HG03095 (cell line): ENCODE results near the gene AFF2.

Experiments used
- ATAC-seq: cut with Tn5 transposase; IDR thresholded peaks from one replicate; pipeline ENCODE4 v1.9.1; 2021; ENCODE audit warnings: moderate library complexity; ENCODE audit not compliant: unreplicated experiment

The AFF2 gene

GRCh38 chrX:148535639-148536038 is 35.2 kb downstream of the AFF2 start:
- no peak for ATAC-seq

GRCh38 chrX:148536961-148537360 is 36.5 kb downstream of the AFF2 start:
- ATAC-seq, result no peak

- ATAC-seq, result no peak
These were observed 37.3 kb downstream of the AFF2 start for GRCh38 chrX:148537556-148538182.

- no peak for ATAC-seq
These were observed 38.2 kb downstream of the AFF2 start for GRCh38 chrX:148538582-148538981.

DNA sequence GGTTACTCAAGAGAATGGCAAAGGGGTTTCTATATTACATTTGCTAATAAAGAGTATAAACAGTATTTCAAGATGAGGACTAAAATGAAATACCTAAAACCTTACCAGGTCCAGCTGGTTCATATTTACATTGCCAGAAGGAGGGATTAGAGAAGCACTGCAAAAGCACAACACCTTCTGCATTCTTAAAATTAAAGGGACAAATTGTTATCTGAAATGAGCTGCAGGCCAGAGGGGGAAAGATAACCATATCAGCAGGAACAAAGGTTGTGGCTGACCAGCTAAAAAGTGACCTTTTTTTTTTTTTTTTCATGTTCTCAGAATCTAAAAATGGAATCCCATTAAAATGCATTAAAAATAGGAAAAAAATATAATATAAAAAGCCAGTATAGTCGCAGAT is 39.7 kb downstream of the AFF2 start:
- no peak for ATAC-seq

GRCh38 chrX:148540671-148541583 is 40.5 kb downstream of the AFF2 start:
- ATAC-seq, result no peak

- ATAC-seq, result no peak
These were observed 41.1 kb downstream of the AFF2 start for GRCh38 chrX:148541584-148541940.

- no peak for ATAC-seq
These were observed 42.3 kb downstream of the AFF2 start for GRCh38 chrX:148542481-148543255.

DNA sequence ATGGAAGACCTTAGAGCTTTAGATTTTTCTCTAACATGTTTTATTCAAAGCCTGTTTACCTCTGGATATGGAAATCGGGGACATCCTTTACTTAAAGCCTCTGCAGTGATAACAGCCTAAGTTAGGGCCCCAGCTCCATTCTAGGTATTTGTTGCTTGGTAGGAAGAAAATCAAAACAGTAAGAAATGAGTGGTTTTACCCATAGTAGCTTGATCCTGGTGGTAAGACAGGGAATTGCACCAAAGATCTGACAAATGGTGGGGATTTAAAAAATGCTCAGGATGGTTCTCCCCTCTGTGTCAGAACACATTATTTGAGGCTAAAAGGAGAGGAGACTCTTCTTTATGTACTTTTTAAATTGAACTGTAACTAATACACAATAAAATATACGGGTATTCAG is 52.4 kb downstream of the AFF2 start:
- no peak for ATAC-seq

DNA sequence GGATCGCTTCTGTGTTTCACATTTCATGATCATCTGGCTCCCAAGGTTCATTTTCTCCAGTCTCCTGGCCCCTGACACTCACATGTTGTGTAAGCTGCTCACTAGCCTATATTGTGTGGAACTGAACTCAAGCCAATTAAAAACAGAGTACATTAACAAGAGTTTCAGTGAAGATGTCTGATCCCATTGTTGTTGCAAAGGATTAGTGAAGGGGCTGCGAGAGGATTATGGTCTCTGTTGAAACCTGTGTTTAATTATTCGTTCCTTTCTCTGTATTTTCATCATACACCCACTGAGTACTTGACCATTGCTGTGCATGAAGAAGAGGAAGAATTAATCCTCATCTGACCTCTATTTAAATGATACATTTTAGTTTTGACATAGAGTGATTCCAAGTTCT is 54.7 kb downstream of the AFF2 start:
- no peak for ATAC-seq

- ATAC-seq, result no peak
These were observed 55.3 kb downstream of the AFF2 start for GRCh38 chrX:148555571-148556243.

GRCh38 chrX:148556498-148556897 is 56.1 kb downstream of the AFF2 start:
- no peak for ATAC-seq

DNA sequence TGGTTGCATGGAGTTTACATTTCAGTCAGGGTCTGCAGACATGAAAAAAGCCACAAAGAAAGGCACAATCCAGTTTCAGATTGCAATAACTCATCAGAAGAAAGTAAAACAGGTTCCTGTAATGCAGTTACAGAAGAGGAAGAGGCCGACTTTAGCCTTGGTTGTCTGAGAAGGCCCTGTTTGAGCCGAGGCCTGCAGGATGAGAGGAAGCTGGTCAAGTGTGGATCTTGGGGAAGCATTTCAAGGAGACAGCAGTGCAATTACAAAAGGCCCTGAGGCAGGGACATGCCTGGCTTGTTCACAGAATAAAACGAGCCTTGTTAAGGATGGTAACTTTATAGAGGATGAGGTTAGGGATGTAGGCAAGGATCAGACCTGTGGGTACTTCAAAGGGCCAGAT is 62.4 kb downstream of the AFF2 start:
- ATAC-seq, result no peak

GRCh38 chrX:148567229-148567628 is 66.8 kb downstream of the AFF2 start:
- no peak for ATAC-seq

DNA sequence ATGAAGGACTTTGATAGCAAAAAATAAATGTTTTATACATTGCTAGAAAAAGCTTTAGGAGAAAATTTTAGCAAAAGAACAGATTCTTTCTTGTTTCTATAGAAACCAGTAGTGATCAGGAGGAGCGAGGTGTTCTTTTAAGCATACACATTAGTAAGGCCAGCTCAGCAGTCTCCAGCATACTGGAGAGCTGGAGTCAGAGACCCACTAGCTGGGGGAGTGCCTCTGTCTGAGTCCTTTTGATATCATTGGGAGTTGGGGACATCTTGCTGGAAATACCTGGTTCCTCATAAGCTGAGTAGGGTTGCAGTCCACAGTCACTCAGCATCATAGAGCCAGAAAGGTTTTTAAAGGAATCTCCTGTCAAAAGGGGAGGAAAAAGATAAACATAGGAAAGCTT is 67.4 kb downstream of the AFF2 start:
- ATAC-seq, result no peak

GRCh38 chrX:148568763-148569162 is 68.3 kb downstream of the AFF2 start:
- no peak for ATAC-seq

- no peak for ATAC-seq
These were observed 71.9 kb downstream of the AFF2 start for GRCh38 chrX:148572337-148572736.

GRCh38 chrX:148573119-148573518 is 72.7 kb downstream of the AFF2 start:
- no peak for ATAC-seq

DNA sequence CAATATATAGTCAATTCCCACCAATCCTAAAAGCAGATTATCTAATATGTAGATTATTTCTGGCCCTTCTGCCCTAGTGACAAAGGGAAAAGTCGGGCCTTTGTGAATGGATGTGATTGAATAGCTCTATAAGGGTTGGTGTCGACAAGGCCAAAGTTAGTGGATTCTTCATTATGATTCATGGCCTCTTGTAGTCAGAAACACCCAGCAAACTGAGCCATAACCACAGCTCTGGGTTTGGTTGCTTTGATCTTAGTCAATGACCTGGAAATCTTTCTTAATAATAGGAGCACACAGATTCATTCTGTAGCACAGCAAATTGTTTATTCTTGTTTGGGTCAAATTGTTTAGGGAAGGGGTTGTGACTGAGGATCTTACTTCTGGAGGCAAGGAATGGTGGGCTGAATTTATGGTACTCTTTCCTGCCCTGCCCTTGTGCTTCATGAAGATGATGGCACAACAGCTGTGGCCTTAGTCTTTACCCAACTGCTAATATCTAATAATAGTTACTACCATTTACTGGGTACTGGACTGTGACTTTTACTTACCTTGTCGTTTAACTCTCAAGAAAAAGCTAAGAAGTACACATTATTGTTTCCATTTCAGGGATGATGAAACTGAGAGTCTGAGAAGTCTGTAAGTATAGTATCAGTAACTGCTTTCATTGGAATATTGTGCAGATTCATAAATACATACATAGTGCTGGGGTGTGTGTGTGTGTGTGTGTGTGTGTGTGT is 74.0 kb downstream of the AFF2 start:
- ATAC-seq, result no peak

DNA sequence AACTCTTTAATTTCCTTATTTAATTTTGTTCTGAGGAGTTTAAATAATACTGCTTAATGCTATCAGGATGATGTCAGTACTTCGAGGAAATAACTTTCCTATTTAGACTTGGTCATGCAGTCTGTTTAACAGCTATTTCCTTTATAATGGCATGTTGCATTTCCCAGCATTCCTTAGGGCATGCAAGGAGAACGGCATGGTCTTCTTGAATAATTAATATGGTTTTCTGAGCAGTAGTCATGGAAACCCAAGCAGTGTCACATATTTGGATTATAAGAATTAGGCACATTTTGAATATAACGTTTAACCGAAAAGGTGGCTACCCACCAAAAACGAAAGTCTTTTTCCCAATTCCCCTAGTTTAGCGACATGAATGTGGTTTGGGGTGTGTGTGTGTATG is 76.0 kb downstream of the AFF2 start:
- ATAC-seq, result no peak

DNA sequence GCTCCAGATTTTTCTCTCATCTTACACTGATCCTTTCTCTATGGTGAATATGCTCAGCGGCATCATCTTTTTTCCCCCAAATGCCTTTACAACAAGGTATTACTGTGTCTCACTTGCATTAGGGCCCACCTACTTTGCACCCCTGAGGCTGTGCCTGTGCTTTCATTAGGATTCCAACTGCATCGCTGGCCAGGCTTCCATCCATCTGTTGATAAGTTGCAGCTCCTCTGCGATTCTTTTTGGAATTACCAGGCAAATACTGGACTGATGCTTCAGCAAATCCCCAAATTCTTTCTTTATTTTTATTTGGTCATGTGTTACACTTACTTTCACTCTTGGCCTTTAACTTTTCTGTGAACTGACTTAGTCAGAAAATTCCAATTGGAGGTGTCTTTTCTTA is 77.3 kb downstream of the AFF2 start:
- ATAC-seq, result no peak
